Measurements from ENCODE around the gene RIPPLY3. TPM values are rescaled to one million over a fixed set of nuclear protein-coding genes. Genes with fewer than 3 reads are reported as not detected.

The RIPPLY3 gene
- total RNA-seq, 4 donors from 2014 or later, result not detected

DNA sequence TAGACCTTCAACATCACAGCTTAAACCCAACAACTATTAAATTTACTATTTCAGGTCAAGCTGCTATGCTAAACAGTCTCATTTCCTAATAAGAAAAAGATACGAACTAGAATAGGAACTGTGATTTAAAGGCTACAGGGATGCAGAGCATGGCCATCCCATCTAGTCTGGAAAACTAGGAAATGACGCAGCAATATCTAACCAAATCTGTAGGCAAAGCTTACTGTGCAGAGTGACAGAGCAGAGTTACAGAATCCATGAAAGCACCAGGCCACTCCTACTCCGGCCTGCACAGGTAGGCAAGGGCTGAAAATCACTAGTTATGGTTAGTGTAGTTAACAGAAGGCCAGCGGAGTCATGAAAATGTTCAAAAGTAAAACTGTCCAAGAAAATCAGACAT, 42.1 kb upstream of the RIPPLY3 start:
- peaks cover 8 to 14% of the 10 kb centered on the region in 2 donors for H3K4me1 ChIP-seq
- no peak overlapping the region for H3K4me3 ChIP-seq (replicated peaks in 1 of 3)
- 91 to 94% methylated on average over 4 of the region's 4 CpGs for WGBS, 2 donors
- no peak for DNase-seq
- H3K27ac ChIP-seq, result no peak overlapping the region
- intact Hi-C loops (cut with DNase I), result no loop called here
- TF ChIP-seq, protein P1, sequence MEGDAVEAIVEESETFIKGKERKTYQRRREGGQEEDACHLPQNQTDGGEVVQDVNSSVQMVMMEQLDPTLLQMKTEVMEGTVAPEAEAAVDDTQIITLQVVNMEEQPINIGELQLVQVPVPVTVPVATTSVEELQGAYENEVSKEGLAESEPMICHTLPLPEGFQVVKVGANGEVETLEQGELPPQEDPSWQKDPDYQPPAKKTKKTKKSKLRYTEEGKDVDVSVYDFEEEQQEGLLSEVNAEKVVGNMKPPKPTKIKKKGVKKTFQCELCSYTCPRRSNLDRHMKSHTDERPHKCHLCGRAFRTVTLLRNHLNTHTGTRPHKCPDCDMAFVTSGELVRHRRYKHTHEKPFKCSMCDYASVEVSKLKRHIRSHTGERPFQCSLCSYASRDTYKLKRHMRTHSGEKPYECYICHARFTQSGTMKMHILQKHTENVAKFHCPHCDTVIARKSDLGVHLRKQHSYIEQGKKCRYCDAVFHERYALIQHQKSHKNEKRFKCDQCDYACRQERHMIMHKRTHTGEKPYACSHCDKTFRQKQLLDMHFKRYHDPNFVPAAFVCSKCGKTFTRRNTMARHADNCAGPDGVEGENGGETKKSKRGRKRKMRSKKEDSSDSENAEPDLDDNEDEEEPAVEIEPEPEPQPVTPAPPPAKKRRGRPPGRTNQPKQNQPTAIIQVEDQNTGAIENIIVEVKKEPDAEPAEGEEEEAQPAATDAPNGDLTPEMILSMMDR (IDR thresholded peaks at IDR 0.05), result no peak
- TF ChIP-seq POLR2A (IDR thresholded peaks at IDR 0.05), result no peak
- peaks cover 0 to 5% of the 10 kb centered on the region in 2 donors for H3K36me3 ChIP-seq
- no peaks in the 10 kb centered on the region for H3K9me3 ChIP-seq
- H3K27me3 ChIP-seq, result no peaks in the 10 kb centered on the region

DNA sequence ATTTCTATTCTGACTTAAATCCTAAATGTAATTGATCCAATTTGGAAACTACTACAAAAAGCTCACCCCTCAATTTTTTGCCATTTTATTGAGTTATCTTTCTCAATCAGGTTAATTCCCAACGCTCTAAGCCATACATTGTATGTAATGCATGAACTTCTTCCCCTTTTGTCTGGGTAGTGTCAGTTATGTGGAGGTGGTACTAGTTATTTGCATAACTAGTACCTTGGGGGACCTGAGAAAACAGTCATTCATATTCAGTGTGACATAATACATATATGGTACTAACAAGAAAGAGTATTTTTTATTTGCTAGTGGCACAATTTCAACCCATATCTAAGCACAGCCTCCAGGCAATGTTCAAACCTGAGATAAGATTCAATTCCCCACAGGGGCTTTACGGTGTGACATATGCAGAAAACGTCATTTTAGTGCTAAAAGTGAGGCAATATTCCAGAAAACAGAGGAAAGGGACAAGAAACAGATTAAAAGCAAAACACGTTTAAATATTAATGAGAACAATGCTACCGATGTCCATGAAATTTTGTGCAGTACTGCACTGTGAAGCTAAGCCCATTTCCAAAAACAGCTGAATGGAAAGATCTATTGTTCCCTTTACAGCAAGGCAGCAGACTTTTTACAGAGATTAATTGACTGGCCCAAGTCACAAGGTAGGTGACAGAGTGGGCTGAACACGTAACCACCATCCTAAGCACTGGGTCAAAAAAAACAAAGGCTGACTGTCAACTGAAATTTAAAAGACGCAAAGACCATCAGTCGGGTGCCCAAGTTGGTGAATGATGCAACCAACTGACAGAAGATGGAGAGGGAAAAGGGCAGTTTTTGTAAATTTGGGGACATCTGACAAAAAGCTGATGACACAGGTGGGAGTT, 41.4 kb upstream of the RIPPLY3 start:
- no peak overlapping the region for H3K27ac ChIP-seq
- H3K4me1 ChIP-seq, result peaks cover 8 to 14% of the 10 kb centered on the region in 2 donors
- no peak overlapping the region for H3K4me3 ChIP-seq (replicated peaks in 1 of 3)

GRCh38 chr21:36965720-36966065, 40.8 kb upstream of the RIPPLY3 start:
- Histone ChIP-seq H3K4me3 (replicated peaks in 1 of 3) (peak overlapping the region; percentile 56 to 86 (median 64)), H3K4me1 (peaks cover 8 to 14% of the 10 kb centered on the region in 2 donors), H3K36me3 (peaks cover 0 to 5% of the 10 kb centered on the region in 2 donors), H3K27me3 (no peaks in the 10 kb centered on the region), H3K9me3 (no peaks in the 10 kb centered on the region), H3K27ac (peak overlapping the region; percentile 75 to 88 (median 78))
- 27 to 32% methylated on average over 10 of the region's 10 CpGs for WGBS, 2 donors
- no peak for DNase-seq
- intact Hi-C loops (cut with DNase I), result loop anchor here (2.0 kb wide), 1 partner anchor 23 kb away; no protein-coding TSS in a partner anchor
- TF ChIP-seq, protein P1 (IDR thresholded peaks at IDR 0.05), result no peak
- TF ChIP-seq POLR2A (IDR thresholded peaks at IDR 0.05), result no peak

More for the DNA sequence above, 41.4 kb upstream of the RIPPLY3 start:
- WGBS, 2 donors, result 83% methylated on average over 8 of the region's 8 CpGs
- Histone ChIP-seq H3K27me3 (no peaks in the 10 kb centered on the region), H3K36me3 (peaks cover 0 to 5% of the 10 kb centered on the region in 2 donors), H3K9me3 (no peaks in the 10 kb centered on the region)
- no peak for DNase-seq
- TF ChIP-seq, protein P1 (IDR thresholded peaks at IDR 0.05), result no peak
- TF ChIP-seq POLR2A (IDR thresholded peaks at IDR 0.05), result no peak
- intact Hi-C loops (cut with DNase I), result no loop called here

- peaks cover 0 to under 1% of the 10 kb centered on the region in 2 donors for H3K36me3 ChIP-seq
- H3K4me1 ChIP-seq, result peaks cover 8 to 14% of the 10 kb centered on the region in 2 donors
- peak within 1 kb of the TSS; percentile 86 to 89 (median 88) for H3K27ac ChIP-seq
- no peaks in the 10 kb centered on the region for H3K27me3 ChIP-seq
- intact Hi-C loops (cut with DNase I), result loop anchor here (2.0 kb wide), 1 partner anchor 23 kb away; no protein-coding TSS in a partner anchor
- TF ChIP-seq POLR2A (IDR thresholded peaks at IDR 0.05), result peak in 1 of 2 donors; percentile 72
- TF ChIP-seq, protein P1 (IDR thresholded peaks at IDR 0.05), result peak in 2 of 6 experiments; percentile 21 to 39
- peak; percentile 71 to 72 for DNase-seq
- H3K4me3 ChIP-seq (replicated peaks in 1 of 3), result peak within 1 kb of the TSS; percentile 56 to 86 (median 64)
- H3K9me3 ChIP-seq, result no peaks in the 10 kb centered on the region
- 0% methylated on average over 12 of the region's 101 CpGs; no CpG with 5 or more reads in 1 of the 2 donors for WGBS, 2 donors
Observed at GRCh38 chr21:36966066-36966820, 40.3 kb upstream of the RIPPLY3 start, which contains the start of gene HLCS. HLCS (minus strand) TSS chr21:36966669; CDS start chr21:36966638, 31 bp downstream.
